IMR-90 (cell line): Measurements from ENCODE around the gene CHGA. TPM values are rescaled to one million over a fixed set of nuclear protein-coding genes. Genes with fewer than 3 reads are reported as not detected.

Experiments
- ATAC-seq: fragments of 200-7000 bp; cut with Tn5 transposase; 2 replicates; pipeline ENCODE4 v1.9.1; 2020; ENCODE audit warnings: low read depth, mild to moderate bottlenecking, moderate library complexity
- BruUV-seq: library from RNA; stranded (reverse); fragments of 400-500 nt; replicated peaks from 2 replicates; lab custom pipeline; 2021; lab: Mats Ljungman, UMichigan
- CTCF ChIA-PET: fragments of 300-600 bp; formaldehyde crosslinking; extraction: SDS; loops from one replicate; lab custom pipeline; 2021; ENCODE audit warnings: antibody characterized with exemption; lab: Yijun Ruan, JAX
- POLR2A ChIA-PET: fragments of 300-600 bp; sonication (Branson Sonifier 250); formaldehyde crosslinking; loops from one replicate; lab custom pipeline; 2022; ENCODE audit warnings: antibody characterized with exemption; ENCODE audit not compliant: unreplicated experiment; lab: Charles Lee
- DNase-seq: peaks from one replicate; pipeline ENCODE4 v3.0.0; 2013
- H2AFZ ChIP-seq: replicated peaks from 2 replicates; pipeline ENCODE3; 2013; ENCODE audit warnings: low read length, mild to moderate bottlenecking; ENCODE audit not compliant: poor library complexity
- H2AK5ac ChIP-seq: 2 replicates; pipeline ENCODE4 v1.6.1; 2013; ENCODE audit warnings: low read depth, low read length, inconsistent platforms
- H2AK9ac ChIP-seq: replicated peaks from 2 replicates; pipeline ENCODE3; 2013; ENCODE audit warnings: mild to moderate bottlenecking, low read depth, low read length, moderate library complexity; ENCODE audit not compliant: poor library complexity
- H2BK120ac ChIP-seq: 2 replicates; pipeline ENCODE4 v1.6.1; 2013; ENCODE audit warnings: low read depth, low read length, inconsistent platforms
- H2BK15ac ChIP-seq: 3 replicates; pipeline ENCODE4 v1.6.1; 2013; ENCODE audit warnings: low read depth, low read length, inconsistent platforms
- H2BK20ac ChIP-seq: 2 replicates; pipeline ENCODE4 v1.6.1; 2013; ENCODE audit warnings: low read depth, mild to moderate bottlenecking, inconsistent platforms, low read length, moderate library complexity
- H2BK5ac ChIP-seq: 2 replicates; pipeline ENCODE4 v1.6.1; 2013; ENCODE audit warnings: mild to moderate bottlenecking, low read depth, low read length, inconsistent platforms; ENCODE audit not compliant: poor library complexity, severe bottlenecking
- H3K14ac ChIP-seq: replicated peaks from 2 replicates; pipeline ENCODE4 v1.6.1; 2013; ENCODE audit warnings: low read depth, low read length, inconsistent platforms
- H3K18ac ChIP-seq: 2 replicates; pipeline ENCODE4 v1.6.1; 2013; ENCODE audit warnings: low read depth, low read length, control low read depth
- H3K23ac ChIP-seq: 2 replicates; pipeline ENCODE4 v1.6.1; 2013; ENCODE audit warnings: low read depth, low read length, inconsistent platforms
- H3K27ac ChIP-seq: 2 replicates; pipeline ENCODE4 v1.5.1; 2013; ENCODE audit warnings: mild to moderate bottlenecking, control low read depth, low read length; ENCODE audit not compliant: insufficient read depth
- H3K27me3 ChIP-seq: 2 replicates; pipeline ENCODE4 v1.6.1; 2013; ENCODE audit warnings: low read length; ENCODE audit not compliant: control insufficient read depth, insufficient read depth
- H3K36me3 ChIP-seq: 2 replicates; pipeline ENCODE4 v1.6.1; 2013; ENCODE audit warnings: low read length, mixed read lengths; ENCODE audit not compliant: control insufficient read depth, insufficient read depth
- H3K4ac ChIP-seq: 2 replicates; pipeline ENCODE4 v1.6.1; 2013; ENCODE audit warnings: low read depth, low read length, inconsistent platforms
- H3K4me1 ChIP-seq: 2 replicates; pipeline ENCODE4 v1.6.1; 2013; ENCODE audit warnings: low read length, mixed read lengths; ENCODE audit not compliant: control insufficient read depth, insufficient read depth
- H3K4me2 ChIP-seq: 2 replicates; pipeline ENCODE4 v1.6.1; 2013; ENCODE audit warnings: low read depth, mild to moderate bottlenecking, control low read depth, low read length, moderate library complexity
- H3K4me3 ChIP-seq: 2 replicates; pipeline ENCODE4 v1.5.1; 2013; ENCODE audit warnings: low read depth, mild to moderate bottlenecking, control low read depth, low read length, moderate library complexity; ENCODE audit not compliant: insufficient read depth
- H3K56ac ChIP-seq: 2 replicates; pipeline ENCODE4 v1.6.1; 2013; ENCODE audit warnings: low read length, inconsistent platforms; ENCODE audit not compliant: insufficient read depth; ENCODE audit errors: extremely low read depth
- H3K79me1 ChIP-seq, 2 experiments: 2 replicates each; pipeline ENCODE4 v1.6.1; 2013; ENCODE audit warnings: low read length in 2 of 2, inconsistent platforms in 1 of 2, low read depth in 1 of 2
- H3K9ac ChIP-seq: 2 replicates; pipeline ENCODE4 v1.6.1; 2013; ENCODE audit warnings: low read depth, low read length, control low read depth
- H3K9me1 ChIP-seq: 2 replicates; pipeline ENCODE4 v1.6.1; 2013; ENCODE audit warnings: low read length, inconsistent platforms; ENCODE audit not compliant: insufficient read depth
- H3K9me3 ChIP-seq: 2 replicates; pipeline ENCODE4 v1.6.1; 2013; ENCODE audit warnings: low read length; ENCODE audit not compliant: control insufficient read depth, insufficient read depth
- H4K20me1 ChIP-seq: 2 replicates; pipeline ENCODE4 v1.6.1; 2013; ENCODE audit warnings: low read length, inconsistent platforms; ENCODE audit not compliant: insufficient read depth
- H4K5ac ChIP-seq: 2 replicates; pipeline ENCODE4 v1.6.1; 2013; ENCODE audit warnings: mild to moderate bottlenecking, low read depth, low read length, control low read depth
- H4K8ac ChIP-seq, 2 experiments: 2 replicates each; pipeline ENCODE4 v1.6.1; 2013; ENCODE audit warnings: low read depth in 2 of 2, low read length in 2 of 2, control low read depth in 1 of 2, inconsistent platforms in 1 of 2
- H4K91ac ChIP-seq: 2 replicates; pipeline ENCODE4 v1.6.1; 2013; ENCODE audit warnings: low read depth, low read length, inconsistent platforms; ENCODE audit not compliant: insufficient read depth
- BHLHE40 ChIP-seq: fragments of 150-350 bp; IDR thresholded peaks from 2 replicates; pipeline ENCODE4 v1.6.1; 2016; ENCODE audit warnings: mild to moderate bottlenecking, low read depth, low read length
- CEBPB ChIP-seq: IDR thresholded peaks from 2 replicates; pipeline ENCODE4 v1.6.1; 2012; ENCODE audit warnings: low read depth, low read length, improper control_type of control experiment
- CHD1 ChIP-seq: IDR thresholded peaks from 2 replicates; pipeline ENCODE4 v1.6.1; 2012; ENCODE audit warnings: low read depth, low read length, improper control_type of control experiment
- MAFK ChIP-seq: IDR thresholded peaks from 2 replicates; pipeline ENCODE4 v1.6.1; 2012; ENCODE audit warnings: low read depth, low read length, improper control_type of control experiment
- NFE2L2 ChIP-seq: fragments of 150-350 bp; IDR thresholded peaks from 2 replicates; pipeline ENCODE4 v1.6.1; 2016; ENCODE audit warnings: low read depth, mild to moderate bottlenecking, low read length
- RAD21 ChIP-seq: IDR thresholded peaks from 2 replicates; pipeline ENCODE4 v1.6.1; 2012; ENCODE audit warnings: low read length, improper control_type of control experiment
- RCOR1 ChIP-seq: IDR thresholded peaks from 2 replicates; pipeline ENCODE4 v1.6.1; 2012; ENCODE audit warnings: mild to moderate bottlenecking, low read length, improper control_type of control experiment; ENCODE audit not compliant: insufficient replicate concordance
- RFX5 ChIP-seq: IDR thresholded peaks from 2 replicates; pipeline ENCODE4 v1.8.0; 2012; ENCODE audit warnings: low read depth, mild to moderate bottlenecking, low read length, moderate library complexity
- WGBS, 2 experiments: methylation state at CpG; one replicate each; pipeline versions ENCODE4 v1.1.5 to v1.1.7; 2013; ENCODE audit warnings: missing lambda C conversion rate in 2 of 2; ENCODE audit not compliant: insufficient read length in 1 of 2; ENCODE audit errors: extremely low coverage in 2 of 2; 5-methylcytosine and 5-hydroxymethylcytosine counted together
- dilution Hi-C: fragments of 300-500 bp; cut with HindIII; formaldehyde crosslinking; loops from one replicate; pipeline ENCODE4 v1.14.3; 2018; ENCODE audit warnings: low sequenced_read_pairs; ENCODE audit not compliant: unreplicated experiment
- in situ Hi-C: fragments of 300-500 bp; cut with MboI; formaldehyde crosslinking; loops from 3 replicates; pipeline ENCODE4 v1.14.3; 2019; ENCODE audit warnings: low sequenced_read_pairs, inconsistent platforms, mixed read lengths
- intact Hi-C: fragments of 100-400 bp; cut with micrococcal nuclease; formaldehyde crosslinking; loops from 2 replicates; pipeline ENCODE4 v1.10.0; 2022
- polyA plus RNA-seq, 3 experiments: library from polyadenylated mRNA; depleted of rRNA; stranded (reverse); fragments of >200 nt; gene quantifications; 2 replicates each; pipeline ENCODE4 v1.2.3, GENCODE V29; 2012; ENCODE audit warnings: low replicate concordance in 1 of 3
- total RNA-seq: library from RNA; depleted of rRNA; stranded (reverse); fragments of >200 nt; gene quantifications from 2 replicates; pipeline ENCODE4 v1.2.3, GENCODE V29; 2012
- TF ChIP-seq, protein P1 (sequence below): fragments of 150-350 bp; IDR thresholded peaks from 2 replicates; pipeline ENCODE4 v1.6.1; 2017; ENCODE audit warnings: mild to moderate bottlenecking, antibody characterized with exemption, low read length, low read depth
- TF ChIP-seq, protein P2 (sequence below): conservative IDR thresholded peaks from 2 replicates; pipeline ENCODE4 v1.5.1; 2012; ENCODE audit warnings: mild to moderate bottlenecking, low read depth, low read length, improper control_type of control experiment

The CHGA gene
- total and polyA plus RNA-seq, 2 of the 4 experiments (the other 2 are of a cell fraction) = not detected

- Histone ChIP-seq H3K14ac (no peak overlapping the region), H2BK15ac (no peak overlapping the region), H3K9me1 (no peaks in the 10 kb centered on the region), H2AK5ac (no peak overlapping the region), H3K4me3 (no peak overlapping the region), H3K4me1 (no peaks in the 10 kb centered on the region), H3K56ac (no peak overlapping the region), H2BK20ac (no peak overlapping the region), H3K23ac (no peak overlapping the region), H4K20me1 (0 out of 2 replicates have a peak, but pooled peaks cover 4% of the 10 kb centered on the region), H2BK120ac (no peak overlapping the region), H3K36me3 (no peaks in the 10 kb centered on the region), H3K4me2 (no peak overlapping the region), H2AK9ac (no peak overlapping the region), H3K27ac (no peak overlapping the region), H3K9me3 (no peaks in the 10 kb centered on the region), H3K27me3 (peaks cover 16% of the 10 kb centered on the region; the same call in 1 of the 2 replicates), H4K8ac (no peak overlapping the region), H3K4ac (no peak overlapping the region), H2BK5ac (no peak overlapping the region), H3K18ac (no peak overlapping the region), H4K91ac (no peak overlapping the region), H4K5ac (no peak overlapping the region), H3K79me1 (no peaks in the 10 kb centered on the region), H2AFZ (no peak overlapping the region), H3K9ac (no peak overlapping the region)
- dilution Hi-C loops = no loop called here
- intact Hi-C loops = no loop called here
- ChIA-PET POLR2A (no interaction called here), CTCF (no interaction called here)
- BruUV-seq = no TSS peak
- in situ Hi-C loops = no loop called here
- ATAC-seq (no peak), DNase-seq (no peak)
- TF ChIP-seq CEBPB = no peak
- no peak for TF ChIP-seq CHD1
- no peak for TF ChIP-seq NFE2L2
- TF ChIP-seq, protein P1, sequence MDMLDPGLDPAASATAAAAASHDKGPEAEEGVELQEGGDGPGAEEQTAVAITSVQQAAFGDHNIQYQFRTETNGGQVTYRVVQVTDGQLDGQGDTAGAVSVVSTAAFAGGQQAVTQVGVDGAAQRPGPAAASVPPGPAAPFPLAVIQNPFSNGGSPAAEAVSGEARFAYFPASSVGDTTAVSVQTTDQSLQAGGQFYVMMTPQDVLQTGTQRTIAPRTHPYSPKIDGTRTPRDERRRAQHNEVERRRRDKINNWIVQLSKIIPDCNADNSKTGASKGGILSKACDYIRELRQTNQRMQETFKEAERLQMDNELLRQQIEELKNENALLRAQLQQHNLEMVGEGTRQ = no peak
- TF ChIP-seq RCOR1 = no peak
- no peak for TF ChIP-seq BHLHE40
- TF ChIP-seq RFX5 = no peak
- TF ChIP-seq MAFK = no peak
- TF ChIP-seq RAD21 = no peak
- TF ChIP-seq, protein P2, sequence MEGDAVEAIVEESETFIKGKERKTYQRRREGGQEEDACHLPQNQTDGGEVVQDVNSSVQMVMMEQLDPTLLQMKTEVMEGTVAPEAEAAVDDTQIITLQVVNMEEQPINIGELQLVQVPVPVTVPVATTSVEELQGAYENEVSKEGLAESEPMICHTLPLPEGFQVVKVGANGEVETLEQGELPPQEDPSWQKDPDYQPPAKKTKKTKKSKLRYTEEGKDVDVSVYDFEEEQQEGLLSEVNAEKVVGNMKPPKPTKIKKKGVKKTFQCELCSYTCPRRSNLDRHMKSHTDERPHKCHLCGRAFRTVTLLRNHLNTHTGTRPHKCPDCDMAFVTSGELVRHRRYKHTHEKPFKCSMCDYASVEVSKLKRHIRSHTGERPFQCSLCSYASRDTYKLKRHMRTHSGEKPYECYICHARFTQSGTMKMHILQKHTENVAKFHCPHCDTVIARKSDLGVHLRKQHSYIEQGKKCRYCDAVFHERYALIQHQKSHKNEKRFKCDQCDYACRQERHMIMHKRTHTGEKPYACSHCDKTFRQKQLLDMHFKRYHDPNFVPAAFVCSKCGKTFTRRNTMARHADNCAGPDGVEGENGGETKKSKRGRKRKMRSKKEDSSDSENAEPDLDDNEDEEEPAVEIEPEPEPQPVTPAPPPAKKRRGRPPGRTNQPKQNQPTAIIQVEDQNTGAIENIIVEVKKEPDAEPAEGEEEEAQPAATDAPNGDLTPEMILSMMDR = no peak
- 40% methylated on average over 2 of the region's 6 CpGs; no CpG with 5 or more reads in 1 of the 2 experiments for WGBS, 2 experiments
These were observed 19.6 kb upstream of the CHGA start for GRCh38 chr14:92903359-92903758.
